ENCODE results near the gene ASB12.
"Not testable (repeated sequence)": the region's sequence is repeated elsewhere in the genome, so short reads cannot be mapped to it uniquely, and the experiment has no call there.

The ASB12 gene

DNA sequence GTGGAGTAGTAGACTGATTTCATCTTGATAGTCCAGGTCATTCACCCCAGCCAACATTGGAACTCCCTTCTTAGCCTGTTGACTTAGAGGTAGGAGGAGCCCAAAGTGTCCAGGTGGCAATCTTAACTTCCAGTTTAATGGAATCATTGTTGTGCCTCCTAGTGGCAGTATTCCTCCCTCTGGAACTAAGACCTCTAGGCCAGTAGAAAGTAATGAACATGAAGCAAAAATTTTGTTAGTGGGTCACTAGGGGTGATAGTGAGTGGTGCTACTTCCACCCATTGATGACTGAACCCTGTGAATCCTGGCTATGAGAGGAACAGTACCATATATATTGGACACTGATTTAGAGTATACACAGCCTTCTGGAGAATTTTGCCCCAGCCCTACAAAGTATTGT, 16.4 kb downstream of the ASB12 start:
- POLR2A ChIA-PET; H3K4me3 ChIP-seq (ENCODE audit: low read depth, low read length); H3K4me1 ChIP-seq (ENCODE audit: control insufficient read depth, insufficient read depth, low read length); H3K9me3 ChIP-seq (ENCODE audit: control insufficient read depth, insufficient read depth, low read depth, low read length); H3K27ac ChIP-seq (ENCODE audit: extremely low read depth, low read depth, low read length); H3K36me3 ChIP-seq (ENCODE audit: control insufficient read depth in 2 of 2, insufficient read depth in 1 of 2, low read length in 2 of 2); CTCF ChIA-PET: not testable (repeated sequence)

- no peaks in the 10 kb centered on the region for H3K4me1 ChIP-seq (ENCODE audit: control insufficient read depth, insufficient read depth, low read length)
- H3K36me3 ChIP-seq (ENCODE audit: control insufficient read depth in 2 of 2, insufficient read depth in 1 of 2, low read length in 2 of 2), result no peaks in the 10 kb centered on the region
- peak overlapping the region; percentile 68; the same call in 1 of the 2 replicates for H3K27ac ChIP-seq (ENCODE audit: extremely low read depth, low read depth, low read length)
- TF ChIP-seq WT1 (tag by site-specific recombination; IDR thresholded peaks at IDR 0.05) (no peak), ZNF132 (tag by site-specific recombination; IDR thresholded peaks at IDR 0.05; ENCODE audit: borderline replicate concordance) (no peak), EGR2 (tag by site-specific recombination; IDR thresholded peaks at IDR 0.05; ENCODE audit: low read depth) (no peak), ZNF560 (tag by site-specific recombination; IDR thresholded peaks at IDR 0.05; ENCODE audit: borderline replicate concordance) (no peak), ZNF26 (tag by site-specific recombination; IDR thresholded peaks at IDR 0.05) (no peak), ZNF544 (tag by site-specific recombination; IDR thresholded peaks at IDR 0.05) (no peak), ZBTB8A (tag by site-specific recombination; IDR thresholded peaks at IDR 0.05) (no peak), ZNF223 (tag by site-specific recombination; IDR thresholded peaks at IDR 0.05) (no peak), INSM2 (tag by site-specific recombination; IDR thresholded peaks at IDR 0.05) (no peak), ZNF664 (tag by site-specific recombination; IDR thresholded peaks at IDR 0.05) (no peak), MYNN (tag by site-specific recombination; IDR thresholded peaks at IDR 0.05; ENCODE audit: borderline replicate concordance) (no peak), GLIS1 (tag by site-specific recombination; IDR thresholded peaks at IDR 0.05) (no peak), ZFP3 (tag by site-specific recombination; IDR thresholded peaks at IDR 0.05; ENCODE audit: low read depth) (no peak), ZNF157 (tag by site-specific recombination; IDR thresholded peaks at IDR 0.05) (no peak), ZNF433 (tag by site-specific recombination; IDR thresholded peaks at IDR 0.05; ENCODE audit: low read depth) (no peak), ZNF426 (tag by site-specific recombination; IDR thresholded peaks at IDR 0.05) (no peak)
- TF ChIP-seq, protein P1, sequence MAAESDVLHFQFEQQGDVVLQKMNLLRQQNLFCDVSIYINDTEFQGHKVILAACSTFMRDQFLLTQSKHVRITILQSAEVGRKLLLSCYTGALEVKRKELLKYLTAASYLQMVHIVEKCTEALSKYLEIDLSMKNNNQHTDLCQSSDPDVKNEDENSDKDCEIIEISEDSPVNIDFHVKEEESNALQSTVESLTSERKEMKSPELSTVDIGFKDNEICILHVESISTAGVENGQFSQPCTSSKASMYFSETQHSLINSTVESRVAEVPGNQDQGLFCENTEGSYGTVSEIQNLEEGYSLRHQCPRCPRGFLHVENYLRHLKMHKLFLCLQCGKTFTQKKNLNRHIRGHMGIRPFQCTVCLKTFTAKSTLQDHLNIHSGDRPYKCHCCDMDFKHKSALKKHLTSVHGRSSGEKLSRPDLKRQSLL (tag by site-specific recombination; IDR thresholded peaks at IDR 0.05), result no peak
- TF ChIP-seq, protein P2, sequence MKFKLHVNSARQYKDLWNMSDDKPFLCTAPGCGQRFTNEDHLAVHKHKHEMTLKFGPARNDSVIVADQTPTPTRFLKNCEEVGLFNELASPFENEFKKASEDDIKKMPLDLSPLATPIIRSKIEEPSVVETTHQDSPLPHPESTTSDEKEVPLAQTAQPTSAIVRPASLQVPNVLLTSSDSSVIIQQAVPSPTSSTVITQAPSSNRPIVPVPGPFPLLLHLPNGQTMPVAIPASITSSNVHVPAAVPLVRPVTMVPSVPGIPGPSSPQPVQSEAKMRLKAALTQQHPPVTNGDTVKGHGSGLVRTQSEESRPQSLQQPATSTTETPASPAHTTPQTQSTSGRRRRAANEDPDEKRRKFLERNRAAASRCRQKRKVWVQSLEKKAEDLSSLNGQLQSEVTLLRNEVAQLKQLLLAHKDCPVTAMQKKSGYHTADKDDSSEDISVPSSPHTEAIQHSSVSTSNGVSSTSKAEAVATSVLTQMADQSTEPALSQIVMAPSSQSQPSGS (tag by site-specific recombination; IDR thresholded peaks at IDR 0.05; ENCODE audit: low read depth), result no peak
- ChIA-PET POLR2A (interaction anchor here (0.6 to 1.7 kb wide), 3 partner anchors 18 to 451 kb away, joined by 3 to 4 read pairs (median 3); no protein-coding TSS in a partner anchor), CTCF (no interaction called here)
- H3K9me3 ChIP-seq (ENCODE audit: control insufficient read depth, insufficient read depth, low read depth, low read length), result no peaks in the 10 kb centered on the region
- no peak overlapping the region for H3K4me3 ChIP-seq (ENCODE audit: low read depth, low read length)
Measured at GRCh38 chrX:64206556-64207162, 23.7 kb downstream of the ASB12 start.
